ENCODE data around the gene ITM2B.
"Not testable (repeated sequence)": the region's sequence is repeated elsewhere in the genome, so short reads cannot be mapped to it uniquely, and the experiment has no call there.

The ITM2B gene

DNA sequence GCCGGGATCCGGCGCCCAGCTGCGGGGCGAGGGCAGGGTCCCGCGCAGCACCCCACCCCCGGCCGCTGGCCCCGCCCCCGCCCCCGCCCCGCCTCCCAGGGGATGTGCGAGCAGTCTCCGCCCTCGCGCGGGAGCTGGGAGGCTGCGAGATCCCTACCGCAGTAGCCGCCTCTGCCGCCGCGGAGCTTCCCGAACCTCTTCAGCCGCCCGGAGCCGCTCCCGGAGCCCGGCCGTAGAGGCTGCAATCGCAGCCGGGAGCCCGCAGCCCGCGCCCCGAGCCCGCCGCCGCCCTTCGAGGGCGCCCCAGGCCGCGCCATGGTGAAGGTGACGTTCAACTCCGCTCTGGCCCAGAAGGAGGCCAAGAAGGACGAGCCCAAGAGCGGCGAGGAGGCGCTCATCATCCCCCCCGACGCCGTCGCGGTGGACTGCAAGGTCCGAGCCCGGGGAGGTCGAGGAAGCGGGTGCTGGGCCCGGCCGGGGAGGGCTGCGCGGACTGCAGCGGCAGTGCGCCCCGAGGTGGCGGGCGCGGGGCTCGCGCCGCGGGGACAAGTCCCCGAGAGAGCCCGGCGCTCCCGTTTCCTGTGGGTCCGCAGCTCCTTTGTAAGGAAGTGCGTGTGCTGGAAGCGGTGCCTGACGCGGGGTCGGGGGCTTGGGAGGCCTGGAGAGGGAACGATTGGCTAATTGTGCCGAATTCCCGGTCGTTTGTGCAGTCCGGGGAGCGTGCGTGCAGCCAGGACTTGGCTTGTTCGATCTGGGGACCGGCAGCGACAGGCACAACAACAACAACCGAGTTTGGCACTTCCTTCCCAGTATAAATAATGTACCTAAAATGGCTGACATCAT, at the start of gene ITM2B:
TSS of gene ITM2B (plus strand) at position 161 of the 843 bp plus-strand sequence. CDS start at position 316, 155 bp downstream.
- peak; percentile 66 for DNase-seq

DNA sequence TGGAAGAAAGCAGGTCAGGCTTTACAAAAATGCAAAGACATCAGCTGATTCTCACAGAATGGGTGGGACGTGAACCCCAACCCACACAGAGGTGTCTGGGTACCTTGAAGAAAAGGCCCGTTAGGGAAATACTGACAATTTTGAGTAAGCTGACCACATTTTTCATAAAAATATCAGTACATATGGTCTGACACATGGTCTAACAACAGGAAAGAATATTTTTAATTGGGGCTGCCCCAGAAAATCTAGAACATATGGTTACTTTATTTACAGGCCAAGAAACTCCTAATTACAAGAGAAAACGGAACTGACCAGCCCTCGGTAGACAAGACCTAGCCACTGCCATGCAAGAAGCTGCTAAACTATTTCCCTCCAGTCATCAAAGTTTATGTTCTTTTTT, 48.7 kb upstream of the ITM2B start:
- no peak for DNase-seq

DNA sequence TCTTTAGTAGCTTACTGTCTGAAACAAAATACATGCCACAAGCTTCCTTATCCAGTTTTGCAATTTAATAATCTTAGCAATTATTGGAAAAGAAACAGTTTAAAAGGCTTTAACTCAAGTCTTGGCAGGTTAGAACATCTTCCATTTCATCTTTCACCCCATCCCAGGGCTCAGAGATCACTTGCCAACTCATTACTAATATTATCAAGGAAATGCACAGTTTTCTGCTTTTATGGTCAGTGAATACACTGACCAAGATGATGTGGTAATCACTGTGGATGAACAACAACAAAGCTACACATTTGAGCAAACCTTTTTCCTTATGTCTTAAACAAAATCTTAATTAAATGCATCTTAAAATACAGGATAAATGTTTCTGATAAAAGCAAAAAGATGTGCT, 48.0 kb upstream of the ITM2B start:
- DNase-seq: no peak

DNA sequence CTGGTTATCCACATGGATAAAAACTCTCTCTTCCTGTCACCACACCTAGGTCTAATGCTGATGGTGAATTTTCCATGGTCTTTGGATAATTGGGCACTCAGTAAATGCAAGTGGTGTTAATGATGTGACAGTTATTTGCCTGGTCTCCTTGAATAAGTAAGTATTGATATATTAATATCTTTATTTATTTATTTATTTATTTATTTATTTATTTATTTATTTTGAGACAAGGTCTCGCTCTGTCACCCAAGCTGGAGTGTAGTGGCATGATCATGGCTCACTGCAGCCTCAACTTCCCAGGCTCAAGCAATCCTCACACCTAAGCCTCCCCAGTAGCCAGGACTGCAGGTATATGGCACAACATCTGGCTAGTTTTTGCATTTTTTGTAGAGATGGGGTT, 46.3 kb upstream of the ITM2B start:
- DNase-seq: no peak

DNA sequence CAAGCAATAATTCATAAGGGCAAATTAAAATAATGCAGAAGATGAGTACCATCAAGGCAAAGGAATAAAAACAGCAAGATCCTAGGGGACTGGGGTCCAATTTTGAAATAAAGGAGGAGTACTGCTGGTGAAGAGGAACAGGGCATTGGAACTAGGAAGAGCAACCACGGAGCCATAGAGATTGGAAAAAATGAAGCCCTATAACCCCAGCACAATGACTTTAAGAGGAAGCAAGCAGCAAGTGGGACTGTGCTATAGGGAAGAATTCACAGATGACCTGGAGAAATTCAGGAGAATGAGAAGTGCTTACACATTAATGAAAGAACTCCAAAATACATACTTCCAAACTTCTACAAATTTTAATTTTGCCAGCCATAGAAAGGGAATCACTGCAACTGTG, 44.9 kb upstream of the ITM2B start:
- DNase-seq: no peak

DNA sequence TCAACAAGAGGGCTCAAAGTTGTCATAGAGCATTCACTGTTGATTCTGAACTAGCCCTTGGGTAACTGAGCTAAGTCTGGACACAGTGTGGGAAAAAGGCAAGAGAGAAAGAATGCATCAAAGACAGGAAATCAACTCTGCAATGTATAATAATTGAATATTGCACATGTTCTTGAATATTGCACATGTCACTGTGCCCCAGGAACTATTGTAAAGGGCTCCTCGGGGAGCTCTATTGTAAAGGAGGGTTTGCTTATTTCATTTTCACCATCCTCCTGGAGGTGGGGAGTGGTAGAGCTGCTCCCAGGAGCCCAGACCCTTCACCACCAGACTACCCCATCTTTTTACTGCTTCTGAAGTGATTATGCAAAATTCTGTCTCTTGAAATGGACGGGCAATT, 44.4 kb upstream of the ITM2B start:
- DNase-seq: no peak

DNA sequence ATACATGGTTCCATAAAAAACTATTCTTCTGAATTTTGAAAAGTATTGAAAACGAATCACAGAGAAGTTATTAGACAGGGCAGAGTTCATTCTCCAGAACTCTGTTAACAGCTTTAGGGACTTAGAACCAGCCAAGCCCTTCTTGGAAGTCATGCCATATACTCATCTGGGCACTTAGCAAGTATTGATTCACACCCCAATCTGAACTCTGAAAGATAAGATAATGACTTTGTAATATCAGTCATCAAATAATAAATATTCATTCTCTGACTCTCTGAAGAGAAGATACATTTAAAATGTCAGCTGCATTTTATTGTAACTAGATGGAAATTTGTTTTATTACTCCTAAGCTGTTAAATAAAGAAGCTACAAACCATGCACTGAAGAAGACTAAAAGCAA, 43.8 kb upstream of the ITM2B start:
- DNase-seq: no peak

DNA sequence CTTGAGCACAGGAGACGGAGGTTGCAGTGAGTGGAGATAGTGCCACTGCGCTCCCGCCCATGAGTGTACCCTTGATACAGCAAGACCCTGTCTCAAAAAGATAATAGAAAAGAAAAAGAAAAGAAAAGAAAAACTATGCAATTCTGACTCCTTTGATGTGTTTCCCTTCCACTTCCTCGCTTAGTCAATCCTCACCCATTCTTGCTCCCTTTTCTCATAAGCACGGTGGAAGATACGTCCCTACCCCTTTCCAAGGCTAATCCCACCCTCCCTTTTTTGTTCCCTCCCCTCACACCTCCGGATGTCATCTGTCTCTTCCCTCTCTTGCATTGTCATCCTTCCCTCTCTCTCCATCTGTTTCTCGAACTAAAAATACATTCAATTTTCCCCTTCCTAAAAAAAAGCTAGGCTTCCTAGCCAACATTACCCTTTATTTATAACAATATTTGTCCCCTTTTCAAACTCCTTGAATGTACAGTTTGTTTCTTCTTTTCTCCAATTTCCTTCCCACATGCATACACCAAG, 40.5 kb upstream of the ITM2B start:
- DNase-seq: no peak

DNA sequence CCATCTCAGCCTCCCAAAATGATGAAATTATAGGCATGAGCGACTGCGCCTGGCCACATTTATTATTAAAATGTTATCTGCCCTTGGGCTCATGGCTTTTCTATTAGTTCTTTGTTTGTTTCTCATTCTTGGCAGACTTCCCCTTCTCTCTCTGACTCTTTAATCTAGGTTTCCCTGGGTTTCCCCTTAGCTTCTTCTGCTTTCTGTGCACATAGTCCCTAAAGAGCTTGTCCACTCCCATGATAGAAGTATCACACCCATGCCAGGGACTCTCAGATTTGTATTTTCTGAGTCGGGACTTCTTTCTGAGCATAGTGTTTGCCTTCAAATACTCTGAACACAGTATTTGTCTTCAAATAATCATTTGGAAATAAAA, 38.6 kb upstream of the ITM2B start:
- DNase-seq: no peak

DNA sequence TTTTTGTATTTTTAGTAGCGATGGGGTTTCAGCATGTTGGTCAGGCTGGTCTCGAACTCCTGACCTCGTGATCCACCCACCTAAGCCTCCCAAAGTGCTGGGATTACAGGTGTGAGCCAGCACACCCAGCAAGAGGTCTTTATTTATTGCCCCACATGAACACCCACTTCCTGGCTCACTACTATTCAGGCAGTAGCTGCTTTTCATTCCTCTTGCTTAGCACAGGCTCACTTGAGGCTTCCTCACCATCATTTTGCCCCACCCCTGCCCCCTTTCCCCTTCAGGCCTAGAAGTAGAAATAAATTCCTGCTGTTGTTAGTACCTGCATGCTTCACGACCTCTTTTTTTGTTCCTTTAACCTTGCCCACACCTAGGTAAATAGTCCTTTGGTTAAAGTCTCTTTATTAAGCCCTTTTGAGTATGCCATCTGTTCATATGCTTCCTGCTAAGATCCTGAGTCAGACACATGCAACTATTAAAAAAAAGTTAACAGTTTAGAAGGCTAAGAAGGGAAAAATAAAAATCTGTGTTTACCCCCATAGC, 33.5 kb upstream of the ITM2B start:
- no peak for DNase-seq

DNA sequence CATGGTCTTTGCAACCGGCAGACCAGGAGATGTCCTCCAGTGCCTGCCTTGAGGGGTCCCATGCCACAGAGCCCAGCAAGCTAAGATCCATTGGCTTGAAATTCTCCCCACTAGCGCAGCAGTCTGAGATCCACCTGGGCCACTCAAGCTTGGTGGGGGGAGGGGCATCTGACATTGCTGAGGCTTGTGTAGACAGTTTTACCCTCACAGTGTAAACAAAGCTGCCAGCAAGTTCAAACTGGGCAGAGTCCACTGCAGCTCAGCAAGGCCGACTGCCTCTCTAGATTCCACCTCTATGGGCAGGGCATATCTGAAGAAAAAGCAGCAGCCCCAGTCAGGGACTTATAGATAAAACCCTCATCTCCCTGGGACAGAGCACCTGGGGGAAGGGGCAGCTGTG, 32.0 kb upstream of the ITM2B start:
- DNase-seq: no peak

DNA sequence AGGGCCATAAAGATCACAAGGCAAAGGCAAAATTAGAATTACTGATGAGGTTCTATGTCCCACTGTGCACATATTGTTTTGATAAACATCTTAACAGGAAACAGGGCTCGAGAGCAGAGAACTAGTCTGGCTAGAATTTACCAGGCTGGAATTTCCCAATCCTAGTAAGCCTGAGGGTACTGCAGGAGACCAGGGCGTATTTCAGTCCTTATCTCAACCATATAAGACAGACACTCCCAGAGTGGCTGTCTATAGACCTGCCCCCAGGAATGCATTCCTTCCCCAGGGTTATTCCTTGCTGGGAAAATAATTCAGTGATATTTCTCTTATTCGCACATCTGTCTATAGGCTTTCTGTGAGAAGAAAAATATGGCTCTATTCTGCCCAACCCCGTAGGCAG, 25.8 kb upstream of the ITM2B start:
- not testable (repeated sequence) for DNase-seq

DNA sequence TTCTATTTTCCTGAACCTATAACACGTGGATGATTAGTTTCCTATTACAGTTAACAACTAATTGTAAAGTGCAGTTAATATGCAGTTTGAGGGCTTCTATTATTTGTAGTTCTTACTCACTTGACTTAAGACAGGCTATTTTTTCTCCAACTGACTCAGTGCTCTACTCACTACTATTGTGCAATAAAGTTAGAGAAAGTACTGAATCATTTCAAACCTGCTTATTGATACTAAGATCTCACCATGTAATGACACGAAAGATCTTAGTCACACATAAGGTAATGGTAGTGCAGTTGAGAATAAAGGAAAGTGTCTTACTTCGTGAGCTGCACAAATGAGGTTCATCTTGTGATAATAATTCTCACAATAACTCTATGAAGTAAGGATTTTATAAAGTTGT, 22.8 kb upstream of the ITM2B start:
- no peak for DNase-seq

DNA sequence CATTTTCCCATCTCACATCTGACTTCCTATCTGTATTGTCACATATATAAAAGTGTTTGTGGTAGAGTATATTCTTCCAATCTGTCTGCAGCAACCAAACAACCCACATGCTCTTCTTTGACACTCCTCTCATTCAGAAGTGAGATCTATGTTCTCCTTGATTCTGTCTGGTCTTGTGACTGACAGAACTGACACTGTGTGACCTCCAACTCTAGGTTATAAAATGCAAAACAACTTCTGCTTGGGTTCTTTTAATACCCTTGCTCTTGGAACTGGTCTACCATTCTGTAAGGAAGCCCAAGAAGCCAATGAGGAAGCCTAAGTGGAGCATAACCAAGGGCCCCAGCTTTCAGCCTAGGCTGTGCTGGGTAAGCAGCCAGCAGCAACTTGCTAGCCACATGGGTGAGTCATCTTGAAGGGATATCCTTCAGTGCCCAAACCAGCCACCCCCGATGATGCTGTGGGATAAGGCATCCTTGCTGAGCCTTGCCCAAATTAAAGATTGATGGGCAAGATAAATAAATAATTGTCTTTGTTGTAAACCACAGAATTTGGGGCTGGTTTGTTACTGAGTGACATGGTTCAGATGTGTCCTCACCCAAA, 18.4 kb upstream of the ITM2B start:
- DNase-seq: no peak

DNA sequence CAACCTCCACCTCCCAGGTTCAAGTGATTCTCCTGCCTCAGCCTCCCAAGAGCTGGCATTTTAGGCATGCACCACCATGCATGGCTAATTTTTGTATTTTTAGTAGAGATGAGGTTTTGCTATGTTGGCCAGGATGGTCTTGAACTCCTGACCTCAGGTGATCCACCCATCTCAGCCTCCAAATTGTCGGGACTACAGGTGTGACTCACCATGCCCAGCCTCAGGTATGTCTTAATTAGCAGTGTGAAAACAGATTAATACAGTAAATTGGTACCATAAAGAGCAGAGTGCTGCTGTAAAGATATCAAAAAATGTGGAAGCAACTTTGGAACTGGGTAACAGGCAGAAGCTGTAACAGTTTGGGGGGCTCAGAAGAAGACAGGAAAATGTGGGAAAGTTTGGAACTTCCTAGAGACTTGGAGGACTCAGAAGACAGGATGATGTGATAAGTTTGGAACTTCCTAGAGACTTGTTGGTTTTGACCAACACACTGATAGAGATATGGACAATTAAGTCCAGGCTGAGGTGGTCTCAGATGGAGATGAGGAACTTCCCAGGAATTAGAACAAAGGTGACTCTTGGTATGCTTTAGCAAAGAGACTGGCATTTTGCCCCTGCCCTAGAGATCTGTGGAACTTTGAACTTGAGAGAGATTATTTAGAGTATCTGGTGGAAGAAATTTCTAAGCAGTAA, 17.3 kb upstream of the ITM2B start:
- DNase-seq: not testable (repeated sequence)

DNA sequence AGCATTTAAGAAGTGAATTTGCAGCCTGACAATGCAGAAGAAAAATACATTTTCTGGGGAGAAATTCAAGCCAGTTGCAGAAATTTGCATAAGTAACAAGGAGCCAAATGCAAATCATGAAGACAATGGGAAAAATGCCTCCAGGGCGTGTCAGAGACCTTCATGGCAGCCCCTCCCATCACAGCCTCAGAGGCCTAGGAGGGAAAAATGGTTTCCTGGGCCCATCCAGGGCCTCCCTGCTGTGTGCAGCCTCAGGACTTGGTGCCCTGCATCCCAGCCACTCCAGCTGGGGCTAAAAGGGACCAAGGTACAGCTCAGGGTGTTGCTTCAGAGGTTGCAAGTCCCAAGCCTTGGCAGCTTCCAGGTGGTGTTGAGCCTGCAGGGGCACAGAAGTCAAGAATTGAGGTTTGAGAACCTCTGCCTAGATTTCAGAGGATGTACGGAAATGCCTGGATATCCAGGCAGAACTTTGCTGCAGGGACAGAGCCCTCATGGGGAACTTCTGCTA, 16.7 kb upstream of the ITM2B start:
- no peak for DNase-seq

DNA sequence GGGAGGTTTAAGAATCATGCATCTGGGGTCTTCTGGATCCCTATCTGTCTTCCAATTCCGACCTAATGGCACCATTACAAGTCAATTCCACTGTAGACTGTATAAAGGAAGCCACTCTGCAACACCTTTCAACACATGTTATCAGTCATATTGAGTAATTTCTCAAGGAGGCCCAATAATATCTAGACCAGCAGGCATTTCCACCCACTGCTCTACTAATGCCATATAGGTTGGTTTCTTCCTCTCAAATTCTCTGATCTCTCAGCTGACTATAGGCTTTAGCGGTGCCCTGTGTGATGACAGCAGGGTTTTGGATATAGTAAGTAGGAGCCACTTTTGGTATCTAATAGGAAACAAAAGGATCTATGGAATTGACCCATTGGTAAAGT, 12.4 kb upstream of the ITM2B start:
- DNase-seq: no peak

DNA sequence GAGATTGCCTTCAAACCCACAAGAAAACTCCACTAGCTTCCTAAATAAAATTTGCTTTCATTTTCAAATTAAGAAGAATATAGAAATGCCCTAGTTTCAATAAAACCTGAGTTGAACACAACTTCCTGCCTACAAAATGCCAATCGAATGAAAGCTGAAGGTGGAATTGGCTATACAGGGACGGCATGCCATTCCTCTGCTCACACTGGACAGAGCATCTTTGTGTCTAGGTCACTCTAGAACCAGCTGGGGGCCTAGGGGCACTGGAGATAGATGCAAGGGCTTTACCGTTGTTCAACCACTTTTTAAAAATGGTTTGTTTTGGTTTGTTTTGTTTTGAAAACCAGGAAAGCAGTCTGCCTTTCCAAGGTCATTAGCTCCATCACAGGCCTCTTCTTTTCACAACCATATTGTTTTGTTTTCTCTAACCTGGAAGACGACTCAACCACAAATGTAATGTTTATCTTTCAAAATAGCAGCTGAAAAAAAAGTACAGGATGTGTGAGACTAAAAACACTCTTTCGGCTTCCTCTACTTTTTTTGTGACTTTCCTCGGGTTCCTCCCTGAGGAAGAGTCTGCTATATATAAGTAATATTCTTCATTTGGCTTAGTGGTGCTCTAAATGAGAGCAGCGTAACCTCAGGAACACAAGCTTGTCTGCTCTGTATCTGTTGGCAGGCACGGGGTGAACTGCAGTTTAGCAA, 11.9 kb upstream of the ITM2B start:
- DNase-seq: no peak

DNA sequence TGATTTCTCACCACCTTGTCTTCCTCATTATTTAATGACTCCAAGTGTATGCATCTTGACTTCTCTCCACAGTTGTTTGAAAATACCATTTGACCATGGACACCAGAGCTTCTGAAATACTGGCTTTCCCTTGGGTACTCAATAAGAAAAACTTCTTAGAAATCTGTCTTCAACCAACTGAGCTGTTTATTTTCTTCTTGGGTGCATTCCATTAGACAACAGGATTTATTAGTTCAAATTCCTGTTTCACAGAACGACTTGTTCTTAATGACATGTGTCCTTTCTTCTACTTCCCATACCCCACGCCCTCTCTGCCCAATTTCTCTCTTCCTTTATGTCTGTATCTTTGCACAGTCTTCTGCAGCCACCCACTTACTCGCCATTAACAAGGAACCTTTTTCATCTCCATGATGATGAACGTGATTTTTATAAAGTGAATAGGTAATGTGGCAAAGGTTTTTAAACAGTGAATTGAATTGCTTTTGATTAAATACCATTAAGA, 11.3 kb upstream of the ITM2B start:
- no peak for DNase-seq

DNA sequence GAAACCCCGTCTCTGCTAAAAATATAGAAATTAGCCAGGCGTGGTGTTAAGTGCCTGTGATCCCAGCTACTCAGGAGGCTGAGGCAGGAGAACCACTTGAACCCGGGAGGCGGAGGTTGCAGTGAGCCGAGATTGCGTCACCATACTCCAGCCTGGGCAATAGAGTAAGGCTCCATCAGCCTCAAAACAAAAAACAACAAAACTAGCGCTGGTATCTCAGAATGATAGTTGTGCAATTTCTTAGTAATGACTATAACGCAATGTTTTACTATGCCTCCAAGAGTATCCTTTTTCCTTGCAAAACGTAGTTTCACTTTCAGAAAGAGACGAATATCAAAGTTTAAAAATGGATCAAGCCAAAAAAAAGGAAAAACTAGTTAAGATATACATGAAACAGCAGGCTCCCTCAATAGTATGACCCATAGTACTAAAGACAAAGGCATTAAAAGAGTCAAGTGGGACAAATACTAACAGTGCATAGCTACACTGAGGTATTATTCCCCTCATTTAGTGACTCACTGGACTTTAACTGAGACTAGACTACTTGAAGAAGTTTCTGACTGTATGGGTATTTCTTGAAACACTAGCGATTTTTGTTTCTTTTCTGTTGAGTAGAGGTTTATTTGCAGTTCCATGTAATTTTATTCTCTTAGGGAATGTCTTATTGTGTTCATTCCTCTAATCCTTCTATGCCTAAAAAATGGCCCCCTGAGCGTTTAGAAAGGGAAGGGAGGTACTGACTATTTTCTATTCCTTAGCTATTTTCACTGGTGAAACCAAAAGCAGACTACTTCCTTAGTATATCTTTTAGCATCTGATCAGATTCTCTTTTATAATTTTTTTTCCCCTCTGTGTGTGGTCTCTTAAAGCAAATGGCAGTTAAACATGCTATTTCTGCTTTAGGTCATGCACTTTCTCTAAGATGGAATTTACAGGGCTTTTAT, 10.4 kb upstream of the ITM2B start:
- DNase-seq: no peak

DNA sequence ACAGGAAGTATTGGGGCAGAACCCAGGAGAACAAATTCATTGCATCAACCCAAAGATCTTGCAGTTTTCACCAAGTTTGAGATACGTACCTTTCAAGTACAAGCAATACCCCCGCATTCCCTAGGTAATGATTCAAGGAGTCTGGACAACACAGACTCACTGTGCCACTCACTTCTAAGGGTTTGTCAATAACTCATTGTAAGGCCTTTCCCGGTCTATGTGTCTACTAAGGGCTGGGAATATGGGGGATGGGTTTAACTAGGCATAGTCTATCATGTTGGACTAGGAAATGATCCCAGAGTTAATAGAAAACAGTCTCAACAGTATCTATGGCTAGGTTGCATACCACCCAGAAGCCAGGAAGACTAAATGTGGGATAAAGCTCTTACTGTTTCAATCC, 8.3 kb upstream of the ITM2B start:
- DNase-seq: no peak

Data from cortex of kidney (tissue), 1 donor.